ENCODE results near the gene IFNGR2.
"Not testable (repeated sequence)": the region's sequence is repeated elsewhere in the genome, so short reads cannot be mapped to it uniquely, and the experiment has no call there.

Gene IFNGR2

GRCh38 chr21:33443194-33443593 is 40.0 kb downstream of the IFNGR2 start:
- no peak for DNase-seq

DNA sequence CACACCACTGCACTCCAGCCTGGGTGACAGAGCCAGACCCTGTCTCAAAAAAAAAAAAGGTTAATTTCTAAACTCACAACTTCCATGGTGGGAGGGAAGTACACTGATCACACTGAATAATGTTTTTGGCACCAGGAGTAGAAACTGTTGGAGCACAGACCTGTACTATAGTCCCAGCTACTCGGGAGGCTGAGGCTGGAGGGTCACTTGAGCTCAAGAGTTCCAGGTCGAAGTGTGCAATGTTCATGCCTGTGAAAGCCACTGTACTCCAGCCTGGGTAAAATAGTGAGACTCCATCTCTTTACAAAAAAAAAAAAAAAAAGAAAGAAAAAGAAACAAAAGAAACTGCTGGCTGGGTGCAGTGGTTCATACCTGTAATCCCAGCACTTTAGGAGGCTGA is 41.3 kb downstream of the IFNGR2 start:
- DNase-seq: no peak

DNA sequence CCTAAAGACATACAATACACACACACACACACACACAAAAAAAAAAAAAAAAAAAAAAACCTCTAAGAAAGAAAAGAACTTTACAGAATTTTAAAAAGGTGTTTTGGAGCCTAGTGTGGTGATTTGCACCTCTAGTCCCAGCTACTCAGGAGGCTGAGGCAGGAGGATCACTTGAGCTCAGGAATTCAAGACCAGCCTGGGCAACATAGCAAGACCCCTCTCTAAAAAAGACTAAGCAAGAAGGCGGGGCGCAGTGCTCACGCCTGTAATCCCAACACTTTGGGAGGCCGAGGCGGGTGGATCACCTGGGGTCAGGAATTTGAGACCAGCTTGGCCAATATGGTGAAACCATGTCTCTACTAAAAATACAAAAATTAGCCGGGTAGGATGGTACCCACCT is 43.4 kb downstream of the IFNGR2 start:
- DNase-seq: not testable (repeated sequence)

DNA sequence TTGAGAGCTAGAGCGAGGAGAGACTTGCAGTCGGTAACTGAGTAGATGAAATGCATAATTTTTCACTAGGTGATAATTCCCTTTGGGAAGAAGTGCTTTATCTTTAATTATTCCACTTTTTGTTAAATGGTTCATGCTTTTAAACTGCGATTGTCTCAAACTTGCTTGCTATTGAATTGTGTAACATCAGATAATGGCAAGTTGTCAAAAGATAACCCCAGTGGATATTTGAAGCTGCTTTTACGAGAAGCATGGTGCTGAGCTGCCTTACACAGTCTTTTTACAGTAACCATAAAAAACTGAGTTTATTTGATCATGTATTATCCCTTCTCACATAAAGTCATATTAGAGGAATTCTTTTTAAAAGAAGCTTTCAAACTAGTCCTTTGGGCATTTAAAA is 46.4 kb downstream of the IFNGR2 start:
- no peak for DNase-seq

GRCh38 chr21:33451634-33452071 is 48.4 kb downstream of the IFNGR2 start:
- DNase-seq: peak; percentile 5

DNA sequence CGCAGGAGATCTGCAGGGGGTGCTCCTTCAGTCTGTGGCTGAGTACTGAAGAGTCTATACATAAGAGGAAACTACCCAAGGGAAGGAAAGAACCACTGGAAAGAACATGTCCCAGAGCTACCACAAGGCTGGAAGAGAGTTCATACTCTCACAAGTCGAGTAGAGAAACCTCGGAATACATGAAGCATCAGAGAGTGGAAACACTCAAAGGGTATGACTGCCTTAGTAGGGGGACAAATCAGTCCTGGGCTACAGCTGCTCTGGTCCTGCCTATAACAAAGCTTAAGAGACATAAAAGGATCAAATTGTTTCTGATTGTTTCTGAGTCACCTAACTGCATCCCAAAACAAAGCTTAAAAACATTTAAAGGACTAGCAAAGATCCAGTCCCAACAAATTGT is 49.1 kb downstream of the IFNGR2 start:
- DNase-seq: no peak

DNA sequence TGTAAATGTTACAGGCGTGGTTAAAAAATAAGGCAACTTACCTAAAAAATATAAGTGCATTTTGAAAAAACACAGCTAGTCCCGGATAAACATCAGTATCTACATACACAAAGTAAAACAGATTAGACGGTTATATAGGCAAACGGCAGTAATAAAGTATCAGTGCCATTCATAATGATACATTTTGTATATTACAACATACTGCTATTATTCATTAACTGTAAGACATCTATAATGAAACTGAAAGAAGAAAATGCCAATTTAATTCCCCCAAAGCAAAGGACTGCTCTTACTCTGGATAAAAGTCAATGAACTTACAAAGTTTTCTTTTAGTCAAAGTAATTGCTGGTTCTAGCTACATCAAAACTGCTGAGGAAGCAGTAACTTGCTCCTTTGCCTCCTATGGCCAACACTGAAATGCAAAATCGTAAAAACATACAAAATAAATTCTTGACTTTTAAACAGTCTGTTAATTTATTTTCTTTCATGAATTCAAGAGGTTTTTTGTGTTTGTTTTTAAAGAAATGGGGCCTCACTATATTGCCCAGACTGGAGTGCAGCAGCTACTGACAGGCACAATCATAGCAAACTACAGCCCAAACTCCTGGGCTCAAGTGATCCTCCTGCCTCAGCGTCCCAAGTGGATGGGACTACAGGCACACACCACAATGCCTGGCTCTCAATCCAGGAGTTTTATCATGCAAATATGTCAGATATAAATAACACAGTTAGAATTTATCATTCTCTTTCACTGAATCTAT is 52.7 kb downstream of the IFNGR2 start:
- no peak for DNase-seq

- no peak for DNase-seq
Observed at GRCh38 chr21:33458861-33459260, 55.6 kb downstream of the IFNGR2 start.

DNA sequence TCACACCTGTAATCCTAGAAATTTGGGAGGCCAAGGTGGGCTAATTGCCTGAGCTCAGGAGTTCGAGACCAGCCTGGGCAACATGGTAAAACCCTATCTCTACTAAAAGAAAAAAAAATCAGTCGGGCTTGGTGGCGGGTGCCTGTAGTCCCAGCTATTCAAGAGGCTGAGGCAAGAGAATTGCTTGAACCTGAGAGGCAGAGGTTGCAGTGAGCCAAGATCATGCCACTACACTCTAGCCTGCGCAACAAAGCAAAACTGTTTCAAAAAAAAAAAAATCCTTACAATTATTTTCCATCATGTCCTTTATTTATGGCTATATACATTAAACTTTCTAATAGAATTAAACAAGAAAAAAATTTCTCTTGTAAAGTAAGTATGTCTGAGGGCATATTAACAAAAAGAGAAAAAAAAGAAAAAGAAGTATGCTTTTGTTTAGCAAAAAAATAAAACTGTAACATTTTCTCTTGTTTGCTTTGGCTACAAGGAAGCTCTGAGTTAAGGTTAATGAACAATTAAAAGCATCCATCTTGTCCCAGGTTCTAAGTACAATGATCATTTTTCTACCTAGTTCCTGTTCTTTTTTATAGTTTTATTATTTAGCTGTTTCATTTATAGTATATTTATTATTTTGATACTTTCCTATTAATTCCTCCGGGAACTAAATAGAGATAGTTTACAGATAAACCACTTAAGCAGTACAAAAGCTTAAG is 58.5 kb downstream of the IFNGR2 start:
- DNase-seq: no peak

DNA sequence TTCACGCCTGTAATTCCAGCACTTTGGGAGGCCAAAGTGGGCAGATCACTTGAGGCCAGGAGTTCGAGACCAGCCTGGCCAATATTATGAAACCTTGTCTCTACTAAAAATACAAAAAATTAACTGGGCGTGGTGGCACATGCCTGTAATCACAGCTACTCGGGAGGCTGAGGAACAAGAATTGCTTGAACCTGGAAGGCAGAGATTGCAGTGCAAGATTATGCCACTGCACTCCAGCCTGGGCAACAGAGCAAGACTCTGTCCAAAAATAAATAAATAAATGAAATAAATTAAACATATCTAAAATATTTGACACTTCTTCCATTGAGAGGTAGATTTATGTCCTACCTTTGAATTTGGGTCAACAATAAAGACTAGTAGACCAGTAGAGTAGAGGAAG is 66.0 kb downstream of the IFNGR2 start:
- DNase-seq: not testable (repeated sequence)

DNA sequence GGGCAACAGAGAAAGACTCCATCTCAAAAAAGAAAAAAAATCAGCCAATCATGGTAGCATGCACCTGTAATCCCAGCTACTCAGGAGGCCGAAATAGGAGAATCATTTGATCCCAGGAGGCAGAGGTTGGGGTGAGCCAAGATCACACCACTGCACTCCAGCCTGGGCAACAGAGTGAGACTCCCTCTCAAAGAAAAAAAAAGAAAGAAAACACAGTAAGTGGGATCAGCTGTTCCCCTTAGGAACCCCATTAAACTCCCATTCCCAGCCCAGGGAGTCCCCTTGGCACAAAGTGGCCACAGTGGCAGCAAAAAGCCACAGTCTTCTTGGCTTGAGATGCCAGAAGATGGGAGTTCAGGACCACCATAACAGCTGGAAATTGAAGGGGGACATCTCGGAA is 67.5 kb downstream of the IFNGR2 start:
- no peak for DNase-seq

DNA sequence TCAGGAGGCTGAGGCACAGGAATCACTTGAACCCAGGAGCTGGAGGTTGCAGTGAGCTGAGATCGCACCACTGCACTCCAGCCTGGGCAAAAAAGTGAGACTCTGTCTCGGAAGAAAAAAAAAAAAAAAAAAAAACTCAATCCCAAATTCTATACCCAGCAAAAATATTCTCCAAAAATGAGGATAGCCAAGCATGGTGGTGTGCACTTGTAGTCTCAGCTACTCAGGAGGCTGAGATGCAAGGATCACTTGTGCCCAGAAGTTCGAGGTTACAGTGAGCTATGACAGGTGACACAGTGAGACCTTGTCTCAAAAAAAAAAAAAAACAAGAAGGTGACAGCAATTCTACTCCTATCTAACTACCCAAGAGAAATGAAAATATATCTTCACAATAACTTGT is 70.1 kb downstream of the IFNGR2 start:
- DNase-seq: no peak

GRCh38 chr21:33477066-33477465 is 73.9 kb downstream of the IFNGR2 start:
- DNase-seq: no peak

DNA sequence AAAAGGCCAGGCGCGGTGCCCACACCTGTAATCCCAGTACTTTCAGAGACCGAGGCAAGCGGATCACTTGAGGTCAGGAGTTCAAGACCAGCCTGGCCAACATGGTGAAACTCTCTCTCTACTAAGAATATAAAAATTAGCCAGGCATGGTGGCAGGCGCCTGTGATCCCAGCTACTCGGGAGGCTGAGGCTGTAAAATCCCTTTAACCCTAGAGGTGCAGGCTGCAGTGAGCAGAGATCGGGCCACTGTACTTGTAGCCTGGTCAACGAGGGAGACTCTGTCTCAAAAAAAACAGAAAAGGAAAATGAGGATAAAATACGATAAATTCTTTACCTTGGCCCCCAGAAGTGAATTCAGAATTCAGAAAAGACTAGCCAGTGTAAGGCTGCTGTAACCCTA is 75.0 kb downstream of the IFNGR2 start:
- no peak for DNase-seq

GRCh38 chr21:33478935-33479678 is 75.9 kb downstream of the IFNGR2 start:
- peak; percentile 41 for DNase-seq

DNA sequence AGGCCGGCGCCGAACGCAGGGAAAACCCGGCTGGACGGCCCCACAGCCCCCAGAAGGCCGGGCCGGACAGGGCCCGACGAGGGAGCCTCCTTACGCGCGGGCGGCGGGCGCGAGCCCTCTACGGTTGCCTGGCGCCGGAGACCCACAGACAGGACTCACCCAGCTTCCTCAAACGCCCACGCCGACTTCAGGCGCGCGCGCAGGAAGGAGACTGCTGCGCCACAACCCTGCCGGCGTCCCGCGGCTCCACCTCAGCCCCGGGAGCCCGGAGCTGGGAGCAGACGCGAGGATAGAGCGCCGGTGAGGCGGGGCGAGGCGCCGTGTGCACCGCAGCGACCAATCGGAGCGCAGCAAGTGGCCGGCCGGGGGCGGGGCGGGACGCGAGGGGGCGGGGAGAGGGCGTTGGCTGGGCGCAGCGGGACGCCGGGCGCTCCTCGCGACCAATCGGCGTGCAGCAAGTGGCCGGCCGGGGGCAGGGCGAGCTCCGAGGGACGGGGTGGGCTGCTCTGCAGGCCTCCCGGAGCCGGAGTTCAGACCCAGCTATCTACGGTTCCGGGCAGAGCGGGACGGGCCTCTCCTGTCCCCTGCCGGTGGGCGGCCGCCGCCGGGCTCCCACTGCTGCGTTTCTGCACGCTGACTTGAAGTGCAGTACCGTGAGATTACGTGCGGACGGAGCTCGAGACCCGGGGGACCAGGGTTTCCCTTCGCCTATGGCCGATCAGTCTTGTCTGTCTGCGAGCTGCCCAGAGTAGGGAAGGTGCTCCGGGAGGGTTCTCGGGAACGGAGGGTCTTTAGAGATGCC is 76.7 kb downstream of the IFNGR2 start, which contains the start of gene TMEM50B:
TSS of gene TMEM50B (minus strand) at position 296 of the 802 bp plus-strand sequence. CDS start 11,089 bp downstream, outside the sequence.
- peak; percentile 93 for DNase-seq

DNA sequence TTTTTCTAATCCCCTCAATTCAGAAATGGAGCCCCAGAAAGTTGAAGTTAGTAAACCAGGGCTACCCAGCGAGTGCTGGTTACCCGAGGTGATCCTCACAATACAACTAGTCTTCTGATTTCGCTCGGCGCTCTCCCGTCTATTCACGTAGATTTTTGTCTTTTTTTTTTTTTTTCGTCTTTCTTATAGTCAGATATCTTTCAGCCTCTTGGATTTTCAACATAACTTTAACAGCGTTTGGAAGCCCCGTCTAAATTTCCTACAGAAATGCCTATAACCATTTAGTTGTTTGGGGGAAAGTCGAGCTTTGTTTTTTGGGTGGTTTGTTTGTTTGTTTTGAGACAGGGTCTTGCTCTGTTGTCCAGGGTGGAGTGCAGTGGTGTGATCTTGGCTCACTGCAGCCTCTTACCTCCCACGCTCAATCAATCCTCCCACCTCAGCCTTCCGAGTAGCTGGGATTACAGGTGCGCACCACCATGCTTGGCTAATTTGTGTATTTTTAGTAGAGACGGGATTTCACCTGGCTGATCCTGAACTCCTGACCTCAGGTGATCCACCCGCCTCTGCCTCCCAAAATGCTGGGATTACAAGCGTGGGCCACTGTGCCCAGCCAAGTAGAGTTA is 77.4 kb downstream of the IFNGR2 start:
- DNase-seq: no peak

- no peak for DNase-seq
Observed at GRCh38 chr21:33481314-33481943, 78.2 kb downstream of the IFNGR2 start.

Measured in kidney glomerular epithelial cell (primary cell).